Activated CD4-positive, alpha-beta memory T cell treated with anti-CD3 and anti-CD28 coated beads for 36 hours (primary cell): Measurements from ENCODE around the gene RUNDC1. TPM values are rescaled to one million over a fixed set of nuclear protein-coding genes. Genes with fewer than 3 reads are reported as not detected.

Source experiments
- CTCF ChIA-PET: fragments of 350-600 bp; sonication (Branson Sonifier 250); formaldehyde crosslinking; loops from one replicate; lab custom pipeline; 2021; ENCODE audit warnings: antibody characterized with exemption, inconsistent platforms; lab: Charles Lee
- POLR2A ChIA-PET: fragments of 350-600 bp; sonication (Branson Sonifier 250); formaldehyde crosslinking; loops from one replicate; lab custom pipeline; 2021; ENCODE audit warnings: antibody characterized with exemption; lab: Charles Lee
- DNase-seq: peaks from one replicate; pipeline ENCODE4 v3.0.0-alpha.2; 2020
- H3K27ac Mint-ChIP-seq: one replicate; pipeline ENCODE4 v1.8.0; 2021; ENCODE audit warnings: mixed read lengths
- H3K27me3 Mint-ChIP-seq: one replicate; pipeline ENCODE4 v1.8.0; 2021; ENCODE audit warnings: mixed read lengths
- H3K36me3 Mint-ChIP-seq: one replicate; pipeline ENCODE4 v1.8.0; 2021; ENCODE audit warnings: mixed read lengths
- H3K4me1 Mint-ChIP-seq: one replicate; pipeline ENCODE4 v1.8.0; 2021; ENCODE audit warnings: low read depth, mixed read lengths
- H3K4me3 Mint-ChIP-seq: one replicate; pipeline ENCODE4 v1.8.0; 2021; ENCODE audit warnings: mild to moderate bottlenecking, mixed read lengths
- H3K9me3 Mint-ChIP-seq: one replicate; pipeline ENCODE4 v1.8.0; 2021; ENCODE audit warnings: mixed read lengths
- intact Hi-C: fragments of 100-400 bp; cut with micrococcal nuclease; formaldehyde crosslinking; loops from one replicate; pipeline ENCODE4 v1.15.1; 2023
- total RNA-seq, 2 experiments: library from RNA; stranded (reverse); gene quantifications; one replicate each; pipeline ENCODE4 v1.2.3, GENCODE V29; 2021

The RUNDC1 gene
- 10 to 100 TPM in 1 of 2 experiments, 1 to 10 TPM in 1; 10.0 to 11.5 TPM for total RNA-seq

- Mint-ChIP-seq H3K27ac (peak within 1 kb of the TSS; percentile 88), H3K9me3 (no peaks in the 10 kb centered on the region), H3K27me3 (no peaks in the 10 kb centered on the region), H3K4me3 (peak within 1 kb of the TSS; percentile 99), H3K36me3 (peaks cover 19% of the 10 kb centered on the region), H3K4me1 (peaks cover 28% of the 10 kb centered on the region)
- POLR2A ChIA-PET, result interaction anchor here (0.7 to 1.7 kb wide), 2 partner anchors 17 to 18 kb away, joined by 3 to 7 read pairs; partner anchors contain the start of gene RPL27
- CTCF ChIA-PET, result interaction anchor here (1.8 kb wide), 1 partner anchor 18 kb away, joined by 17 read pairs; the partner anchor contains the start of gene RPL27
- intact Hi-C loops, result loop anchor here (1.0 to 5.0 kb wide), 3 partner anchors 16 to 133 kb away; partner anchors contain the start of genes AARSD1 and RPL27
- DNase-seq, result peak; percentile 94
Measured at GRCh38 chr17:42980274-42980765, at the start of gene RUNDC1. TSS of gene RUNDC1 (plus strand) at chr17:42980565. CDS start at chr17:42980577, 12 bp downstream.

GRCh38 chr17:42937712-42938596, 42.4 kb upstream of the RUNDC1 start:
- H3K36me3 Mint-ChIP-seq, result no peaks in the 10 kb centered on the region
- POLR2A ChIA-PET, result interaction anchor here (0.6 kb wide), 1 partner anchor 307 kb away, joined by 5 read pairs; no protein-coding TSS in a partner anchor

GRCh38 chr17:42944211-42944610, 36.2 kb upstream of the RUNDC1 start:
- H3K27me3 Mint-ChIP-seq, result no peaks in the 10 kb centered on the region
- H3K27ac Mint-ChIP-seq, result no peak overlapping the region
- CTCF ChIA-PET, result no interaction called here
- intact Hi-C loops, result no loop called here
- H3K36me3 Mint-ChIP-seq, result peaks cover 4% of the 10 kb centered on the region
- POLR2A ChIA-PET, result interaction anchor here (0.6 kb wide), 1 partner anchor 12 kb away, joined by 3 read pairs; no protein-coding TSS in a partner anchor
- H3K9me3 Mint-ChIP-seq, result no peaks in the 10 kb centered on the region
- no peaks in the 10 kb centered on the region for H3K4me1 Mint-ChIP-seq
- H3K4me3 Mint-ChIP-seq, result no peak overlapping the region
- DNase-seq, result no peak

More at GRCh38 chr17:42937712-42938596, 42.4 kb upstream of the RUNDC1 start:
- peak; percentile 44 for DNase-seq
- Mint-ChIP-seq H3K4me1 (no peaks in the 10 kb centered on the region), H3K27me3 (peaks cover 3% of the 10 kb centered on the region), H3K4me3 (no peak overlapping the region), H3K27ac (no peak overlapping the region), H3K9me3 (no peaks in the 10 kb centered on the region)
- CTCF ChIA-PET, result interaction anchor here (0.6 to 2.3 kb wide), 7 partner anchors 93 to 812 kb away, joined by 3 to 10 read pairs (median 4); partner anchors contain the start of genes AOC2 and BECN1
- intact Hi-C loops, result no loop called here

- peaks cover 15% of the 10 kb centered on the region for H3K36me3 Mint-ChIP-seq
- H3K27me3 Mint-ChIP-seq, result no peaks in the 10 kb centered on the region
- H3K4me3 Mint-ChIP-seq, result no peak overlapping the region
- CTCF ChIA-PET, result no interaction called here
- H3K9me3 Mint-ChIP-seq, result no peaks in the 10 kb centered on the region
- POLR2A ChIA-PET, result no interaction called here
- DNase-seq, result no peak
- H3K27ac Mint-ChIP-seq, result no peak overlapping the region
- intact Hi-C loops, result no loop called here
- H3K4me1 Mint-ChIP-seq, result no peaks in the 10 kb centered on the region
Measured at GRCh38 chr17:42946812-42947211, 33.6 kb upstream of the RUNDC1 start.

GRCh38 chr17:42950044-42950783, 30.2 kb upstream of the RUNDC1 start:
- no peaks in the 10 kb centered on the region for H3K4me1 Mint-ChIP-seq
- peaks cover 32% of the 10 kb centered on the region for H3K36me3 Mint-ChIP-seq
- H3K27me3 Mint-ChIP-seq, result no peaks in the 10 kb centered on the region
- intact Hi-C loops, result no loop called here
- ChIA-PET POLR2A (interaction anchor here (1.4 kb wide), 1 partner anchor 104 kb away, joined by 3 read pairs; no protein-coding TSS in a partner anchor), CTCF (no interaction called here)
- DNase-seq, result no peak
- no peak overlapping the region for H3K27ac Mint-ChIP-seq
- H3K4me3 Mint-ChIP-seq, result no peak overlapping the region
- H3K9me3 Mint-ChIP-seq, result no peaks in the 10 kb centered on the region

GRCh38 chr17:42953669-42954068, 26.7 kb upstream of the RUNDC1 start:
- Mint-ChIP-seq H3K36me3 (peaks cover 48% of the 10 kb centered on the region), H3K27me3 (no peaks in the 10 kb centered on the region), H3K27ac (no peak overlapping the region), H3K4me3 (no peak overlapping the region), H3K4me1 (no peaks in the 10 kb centered on the region), H3K9me3 (no peaks in the 10 kb centered on the region)
- POLR2A ChIA-PET, result interaction anchor here (1.2 kb wide), 1 partner anchor 45 kb away, joined by 4 read pairs; the partner anchor contains the start of gene RPL27
- CTCF ChIA-PET, result interaction anchor here (0.8 kb wide), 1 partner anchor 9 kb away, joined by 4 read pairs; no protein-coding TSS in a partner anchor
- no peak for DNase-seq
- intact Hi-C loops, result no loop called here

- peaks cover 22% of the 10 kb centered on the region for H3K36me3 Mint-ChIP-seq
- POLR2A ChIA-PET, result interaction anchor here (0.6 to 2.1 kb wide), 2 partner anchors 34 to 350 kb away, joined by 4 to 8 read pairs; partner anchors contain the start of gene RPL27
- no peaks in the 10 kb centered on the region for H3K9me3 Mint-ChIP-seq
- peaks cover 16% of the 10 kb centered on the region for H3K4me1 Mint-ChIP-seq
- H3K27me3 Mint-ChIP-seq, result no peaks in the 10 kb centered on the region
- DNase-seq, result peak; percentile 96
- intact Hi-C loops, result loop anchor here (1.0 kb wide), 2 partner anchors 16 to 34 kb away; partner anchors contain the start of genes PTGES3L, RPL27 and RUNDC1
- H3K4me3 Mint-ChIP-seq, result peak within 1 kb of the TSS; percentile 97
- peak within 1 kb of the TSS; percentile 91 for H3K27ac Mint-ChIP-seq
- CTCF ChIA-PET, result interaction anchor here (0.6 to 1.2 kb wide), 4 partner anchors 33 to 456 kb away, joined by 3 to 8 read pairs (median 4); partner anchors contain the start of gene RPL27
Measured at GRCh38 chr17:42964161-42964932, 16.0 kb upstream of the RUNDC1 start, which contains the start of gene AARSD1. TSS of gene AARSD1 (minus strand) at chr17:42964454. CDS start at chr17:42964440, 14 bp downstream.

GRCh38 chr17:42967925-42968324, 12.4 kb upstream of the RUNDC1 start:
- DNase-seq, result no peak
- CTCF ChIA-PET, result no interaction called here
- POLR2A ChIA-PET, result interaction anchor here (0.5 kb wide), 1 partner anchor 389 kb away, joined by 3 read pairs; no protein-coding TSS in a partner anchor
- Mint-ChIP-seq H3K36me3 (peaks cover 5% of the 10 kb centered on the region), H3K9me3 (no peaks in the 10 kb centered on the region), H3K4me3 (no peak overlapping the region), H3K27ac (no peak overlapping the region), H3K4me1 (peaks cover 10% of the 10 kb centered on the region), H3K27me3 (no peaks in the 10 kb centered on the region)
- intact Hi-C loops, result no loop called here

GRCh38 chr17:42969001-42969581, 11.3 kb upstream of the RUNDC1 start:
- POLR2A ChIA-PET, result no interaction called here
- no peak for DNase-seq
- no peak overlapping the region for H3K4me3 Mint-ChIP-seq

GRCh38 chr17:42971589-42971988, 8.8 kb upstream of the RUNDC1 start:
- POLR2A ChIA-PET, result no interaction called here
- Mint-ChIP-seq H3K9me3 (no peaks in the 10 kb centered on the region), H3K27me3 (no peaks in the 10 kb centered on the region), H3K4me3 (no peak overlapping the region), H3K36me3 (no peaks in the 10 kb centered on the region), H3K4me1 (no peaks in the 10 kb centered on the region), H3K27ac (no peak overlapping the region)
- intact Hi-C loops, result no loop called here
- CTCF ChIA-PET, result no interaction called here
- DNase-seq, result no peak

More at GRCh38 chr17:42969001-42969581, 11.3 kb upstream of the RUNDC1 start:
- no peak overlapping the region for H3K27ac Mint-ChIP-seq
- intact Hi-C loops, result no loop called here
- no peaks in the 10 kb centered on the region for H3K27me3 Mint-ChIP-seq
- CTCF ChIA-PET, result no interaction called here
- H3K36me3 Mint-ChIP-seq, result peaks cover 5% of the 10 kb centered on the region
- peaks cover 4% of the 10 kb centered on the region for H3K4me1 Mint-ChIP-seq
- no peaks in the 10 kb centered on the region for H3K9me3 Mint-ChIP-seq
